Mucosa of descending colon (tissue), 3 donors: ENCODE measurements around the gene OPCML. TPM values are rescaled to one million over a fixed set of nuclear protein-coding genes. Genes with fewer than 3 reads are reported as not detected.

Experiments used
- ATAC-seq: fragments of 200-7000 bp; cut with Tn5 transposase; one replicate; pipeline ENCODE4 v1.9.1; 2020; ENCODE audit warnings: mild to moderate bottlenecking, moderate library complexity
- DNase-seq, 3 donors: peaks; one replicate each; pipeline ENCODE4 v3.0.0-alpha.2; 2020
- H3K36me3 ChIP-seq: fragments of 200-600 bp; one replicate; pipeline ENCODE4 v1.8.0; 2021; ENCODE audit warnings: low read depth, mild to moderate bottlenecking
- H3K4me1 ChIP-seq: fragments of 200-600 bp; one replicate; pipeline ENCODE4 v1.8.0; 2021; ENCODE audit warnings: low read depth, mild to moderate bottlenecking
- H3K4me3 ChIP-seq: fragments of 200-600 bp; one replicate; pipeline ENCODE4 v1.8.0; 2021; ENCODE audit warnings: mild to moderate bottlenecking
- H3K9me3 ChIP-seq: fragments of 200-600 bp; one replicate; pipeline ENCODE4 v1.8.0; 2021; ENCODE audit warnings: mild to moderate bottlenecking
- intact Hi-C, 2 donors: fragments of 100-400 bp; cut with DNase I in 1 of 2; cut with micrococcal nuclease in 1 of 2; formaldehyde crosslinking; loops; one replicate each; pipeline versions ENCODE4 v1.11.0 to v1.11.1; 2022; cut with DNase I, micrococcal nuclease
- long read RNA-seq, 2 donors: library from polyadenylated mRNA; unstranded; transcript quantifications; one replicate each; pipeline ENCODE4 v2.0.0, GENCODE V29; 2019 to 2021
- total RNA-seq, 3 donors: library from RNA; stranded (reverse); fragmentation: NEBNext Ultra II Directional in 2 of 3; extraction: Animal tissue kit (Norgen Biotek cat#: 25700) in 2 of 3; gene quantifications; one replicate each; pipeline versions ENCODE4 v1.2.1 to v1.2.4, GENCODE V29; 2021 to 2023
- TF ChIP-seq, protein P1 (sequence below): fragments of 200-600 bp; IDR thresholded peaks from one replicate; pipeline ENCODE4 v1.8.0; 2022; ENCODE audit warnings: antibody characterized with exemption, mild to moderate bottlenecking
- donor health status: DM: no; HTN: no; CAD: no; lungs with moderate emphysema.
- donor health status: DM: no; HTN: no; CAD: no.
- donor health status: DM: no; HTN: yes; CAD: no.

Gene OPCML
- total RNA-seq, result under 1 TPM in 2 of 3 donors, not detected in 1; 0.10 to 0.47 TPM
- long read RNA-seq, donor 1, partial matches to known transcripts, result 0 of 1 reads
- long read RNA-seq, donor 1, other reads (novel, unspliced or antisense), result 1 of 1 reads
- long read RNA-seq, donor 2, partial matches to known transcripts, result 0 of 1 reads
- long read RNA-seq, donor 2, other reads (novel, unspliced or antisense), result 1 of 1 reads

DNA sequence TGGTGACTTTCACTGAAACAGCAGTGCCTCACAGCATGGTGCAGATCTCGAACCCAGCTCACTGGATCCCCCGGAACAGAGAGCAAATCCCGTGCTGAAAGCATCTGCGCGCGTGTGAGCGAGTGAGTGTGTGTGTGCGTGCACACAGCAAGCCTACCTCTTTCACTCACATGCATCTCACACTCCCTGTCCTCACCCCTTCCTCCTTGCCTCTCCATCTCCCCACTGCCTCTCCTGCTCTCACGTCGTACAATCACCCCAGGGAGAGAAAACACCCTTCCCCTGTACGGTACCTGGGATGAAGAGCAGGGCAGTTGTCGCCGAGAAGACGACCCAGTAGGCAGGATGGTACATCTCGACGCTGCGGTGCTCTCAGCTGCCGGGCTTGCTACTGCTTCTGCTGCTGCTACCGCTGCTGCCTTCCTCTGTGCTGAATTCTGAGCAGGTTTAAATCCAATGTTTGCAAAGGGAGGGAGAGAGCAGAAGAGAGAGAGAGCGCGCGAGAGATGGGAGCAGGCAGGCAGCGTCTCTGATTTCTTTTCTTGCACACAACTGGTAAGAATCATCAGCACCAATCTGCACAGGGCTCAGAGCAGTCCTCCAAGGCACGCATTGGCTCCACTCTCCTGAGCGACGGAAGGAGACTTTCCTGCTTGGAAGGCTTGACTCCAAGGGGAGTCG, at the start of gene OPCML:
OPCML (minus strand) TSS at position 531 of the 681 bp plus-strand sequence.
- H3K4me3 ChIP-seq, result no peak within 1 kb of the TSS

DNA sequence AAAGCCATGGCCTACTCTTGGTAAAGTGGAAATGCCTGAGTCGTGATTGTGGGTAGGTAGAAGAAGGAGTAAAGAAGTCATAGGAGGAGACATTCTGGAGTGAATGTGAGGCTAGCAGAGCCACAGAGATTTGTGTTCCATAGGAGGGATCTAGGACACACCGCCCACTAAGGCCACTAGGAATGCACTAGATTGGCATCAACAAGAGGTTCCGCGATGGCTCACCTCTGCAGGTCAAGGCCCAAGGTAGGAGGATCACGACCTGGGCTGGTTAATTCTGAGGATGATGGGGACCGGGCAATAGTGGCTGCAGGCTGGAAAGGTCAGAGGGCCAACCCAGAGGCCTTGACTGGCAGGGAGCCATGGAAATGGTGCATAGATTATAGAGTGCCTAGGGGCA, 48.8 kb upstream of the OPCML start:
- ATAC-seq (no peak), DNase-seq (no peak)
- no peaks in the 10 kb centered on the region for H3K4me1 ChIP-seq
- TF ChIP-seq, protein P1, sequence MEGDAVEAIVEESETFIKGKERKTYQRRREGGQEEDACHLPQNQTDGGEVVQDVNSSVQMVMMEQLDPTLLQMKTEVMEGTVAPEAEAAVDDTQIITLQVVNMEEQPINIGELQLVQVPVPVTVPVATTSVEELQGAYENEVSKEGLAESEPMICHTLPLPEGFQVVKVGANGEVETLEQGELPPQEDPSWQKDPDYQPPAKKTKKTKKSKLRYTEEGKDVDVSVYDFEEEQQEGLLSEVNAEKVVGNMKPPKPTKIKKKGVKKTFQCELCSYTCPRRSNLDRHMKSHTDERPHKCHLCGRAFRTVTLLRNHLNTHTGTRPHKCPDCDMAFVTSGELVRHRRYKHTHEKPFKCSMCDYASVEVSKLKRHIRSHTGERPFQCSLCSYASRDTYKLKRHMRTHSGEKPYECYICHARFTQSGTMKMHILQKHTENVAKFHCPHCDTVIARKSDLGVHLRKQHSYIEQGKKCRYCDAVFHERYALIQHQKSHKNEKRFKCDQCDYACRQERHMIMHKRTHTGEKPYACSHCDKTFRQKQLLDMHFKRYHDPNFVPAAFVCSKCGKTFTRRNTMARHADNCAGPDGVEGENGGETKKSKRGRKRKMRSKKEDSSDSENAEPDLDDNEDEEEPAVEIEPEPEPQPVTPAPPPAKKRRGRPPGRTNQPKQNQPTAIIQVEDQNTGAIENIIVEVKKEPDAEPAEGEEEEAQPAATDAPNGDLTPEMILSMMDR, result no peak
- intact Hi-C loops, result no loop called here
- H3K9me3 ChIP-seq, result no peaks in the 10 kb centered on the region
- no peak overlapping the region for H3K4me3 ChIP-seq
- H3K36me3 ChIP-seq, result no peaks in the 10 kb centered on the region

More for the DNA sequence above, at the start of gene OPCML:
- no peak for DNase-seq
- Histone ChIP-seq H3K4me1 (no peaks in the 10 kb centered on the region), H3K36me3 (no peaks in the 10 kb centered on the region), H3K9me3 (no peaks in the 10 kb centered on the region)
- TF ChIP-seq, protein P1, result no peak
- intact Hi-C loops, result no loop called here
- ATAC-seq, result no peak

GRCh38 chr11:133579165-133580031, 47.1 kb upstream of the OPCML start:
- Histone ChIP-seq H3K9me3 (no peaks in the 10 kb centered on the region), H3K36me3 (no peaks in the 10 kb centered on the region), H3K4me3 (no peak overlapping the region), H3K4me1 (no peaks in the 10 kb centered on the region)
- DNase-seq (no peak), ATAC-seq (no peak)
- TF ChIP-seq, protein P1, result no peak
- intact Hi-C loops, result no loop called here

GRCh38 chr11:133577403-133577802, 45.1 kb upstream of the OPCML start:
- TF ChIP-seq, protein P1, result no peak
- H3K9me3 ChIP-seq, result no peaks in the 10 kb centered on the region
- no peak overlapping the region for H3K4me3 ChIP-seq
- H3K36me3 ChIP-seq, result no peaks in the 10 kb centered on the region
- no peak for ATAC-seq
- no peak for DNase-seq
- no peaks in the 10 kb centered on the region for H3K4me1 ChIP-seq
- intact Hi-C loops, result no loop called here

GRCh38 chr11:133576351-133576750, 44.0 kb upstream of the OPCML start:
- ATAC-seq (no peak), DNase-seq (no peak)
- Histone ChIP-seq H3K9me3 (no peaks in the 10 kb centered on the region), H3K4me3 (no peak overlapping the region), H3K36me3 (no peaks in the 10 kb centered on the region), H3K4me1 (no peaks in the 10 kb centered on the region)
- TF ChIP-seq, protein P1, result no peak
- intact Hi-C loops, result no loop called here
